A549 (cell line): ENCODE measurements around the gene CLIP2.

ENCODE experiments used
- CHD4 ChIP-seq: fragments of 200-600 bp; sonication (generic); IDR thresholded peaks from 2 replicates; pipeline ENCODE4 v1.6.1; 2016; ENCODE audit warnings: antibody characterized with exemption, mild to moderate bottlenecking, borderline replicate concordance
- CTCF ChIP-seq: fragments of >200 bp; sonication (Bioruptor Twin); formaldehyde crosslinking; IDR thresholded peaks from 3 replicates; pipeline ENCODE4 v1.5.1; 2016
- EP300 ChIP-seq, 2 experiments: fragments of >200 bp; sonication (Bioruptor Twin); formaldehyde crosslinking; IDR thresholded peaks; 2 replicates in 1 of 2; 3 replicates in 1 of 2; pipeline ENCODE4 v1.6.1; 2016 to 2017
- MAX ChIP-seq: IDR thresholded peaks from 2 replicates; pipeline ENCODE4 v1.6.1; 2012
- PHF8 ChIP-seq: fragments of 200-600 bp; sonication (generic); IDR thresholded peaks from 2 replicates; pipeline ENCODE4 v1.6.1; 2016; ENCODE audit warnings: low read depth, mild to moderate bottlenecking, antibody characterized with exemption, moderate library complexity, borderline replicate concordance
- POLR2A ChIP-seq: IDR thresholded peaks from 2 replicates; pipeline ENCODE4 v1.6.1; 2012; ENCODE audit warnings: mild to moderate bottlenecking, low read length
- POLR2AphosphoS2 ChIP-seq: conservative IDR thresholded peaks from 2 replicates; pipeline ENCODE4 v1.6.1; 2012; ENCODE audit warnings: low read length, improper control_type of control experiment, inconsistent platforms
- RFX5 ChIP-seq: fragments of 450-650 bp; IDR thresholded peaks from 2 replicates; pipeline ENCODE4 v1.7.1; 2014; ENCODE audit warnings: antibody characterized with exemption, mild to moderate bottlenecking, moderate library complexity
- SMC3 ChIP-seq: fragments of >200 bp; sonication (Bioruptor Twin); formaldehyde crosslinking; IDR thresholded peaks from 3 replicates; pipeline ENCODE4 v1.6.1; 2018; ENCODE audit warnings: inconsistent platforms
- USF2 ChIP-seq: fragments of 450-650 bp; IDR thresholded peaks from 2 replicates; pipeline ENCODE4 v1.6.1; 2014; ENCODE audit warnings: antibody characterized with exemption

- TF ChIP-seq SMC3 (no peak), CTCF (no peak), POLR2AphosphoS2 (no peak), USF2 (no peak), POLR2A (no peak), RFX5 (no peak), CHD4 (no peak), EP300 (IDR thresholded peaks at IDR 0.05) (no peak), MAX (no peak), PHF8 (no peak)
Measured at GRCh38 chr7:74324531-74325209, 35.5 kb downstream of the CLIP2 start.
